A375 (cell line): ENCODE measurements around the gene ZIC3. TPM values are rescaled to one million over a fixed set of nuclear protein-coding genes. Genes with fewer than 3 reads are reported as not detected.

Source experiments
- small RNA-seq: library from RNA; depleted of rRNA; stranded (forward); fragments of <200 nt; gene quantifications from one replicate; pipeline ENCODE3, GENCODE V24; 2014
- total RNA-seq: library from RNA; depleted of rRNA; stranded (reverse); fragments of >200 nt; shearing (Covaris generic); gene quantifications from 2 replicates; pipeline ENCODE4 v1.2.3, GENCODE V29; 2014; rRNA removed

ZIC3 gene
- 0.23 and 0.29 TPM in 2 replicates for total RNA-seq

GRCh38 chrX:137565921-137566745 lies at the start of gene ZIC3:
Gene ZIC3 (plus strand): TSS chrX:137566127. CDS start chrX:137566692, 565 bp downstream.

Small RNA genes lying within 50 kb of the gene (small RNA-seq; reads per million reads assigned to genes)
- not detected for gene RN7SL325P
